GM23248 (cell line): ENCODE data around the gene ERC1.

Source experiments
- EZH2 ChIP-seq: fragments of 200-600 bp; sonication (generic); IDR thresholded peaks from 2 replicates; pipeline ENCODE4 v1.6.1; 2018; ENCODE audit warnings: antibody characterized with exemption, mild to moderate bottlenecking; ENCODE audit not compliant: insufficient read depth, poor library complexity, severe bottlenecking
- EZH2phosphoT487 ChIP-seq: fragments of 200-600 bp; sonication (generic); IDR thresholded peaks from 2 replicates; pipeline ENCODE4 v1.6.1; 2018; ENCODE audit warnings: antibody characterized with exemption, moderate library complexity, mild to moderate bottlenecking, low read depth; ENCODE audit not compliant: insufficient read depth

DNA sequence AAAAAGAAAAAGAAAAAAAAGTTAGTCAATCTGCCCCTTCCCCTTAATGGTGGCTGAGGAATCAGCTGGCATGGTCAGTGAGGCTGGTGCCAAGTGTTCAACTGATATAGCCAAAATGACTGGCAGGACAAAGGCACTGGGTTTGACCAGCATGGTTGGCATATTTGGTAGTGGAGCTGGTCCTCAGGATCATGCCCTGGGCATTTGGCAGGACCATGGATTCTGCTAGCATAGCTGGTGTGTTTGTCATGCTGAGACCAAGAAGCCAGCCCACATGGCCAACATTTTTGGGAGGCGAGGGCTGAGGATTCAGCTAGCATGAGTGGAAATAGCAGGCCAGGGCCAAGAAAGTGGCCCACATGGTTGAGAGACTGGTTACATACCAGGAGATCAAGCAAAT, 466.9 kb downstream of the ERC1 start:
- no peak for TF ChIP-seq EZH2phosphoT487
- no peak for TF ChIP-seq EZH2
